Measurements from ENCODE around the gene CACNA1C.

The CACNA1C gene

GRCh38 chr12:2550561-2551411 lies 498.0 kb downstream of the CACNA1C start:
- Histone ChIP-seq H3K27ac (ENCODE audit: low read depth in 2 of 2, low read length in 2 of 2) (no peak overlapping the region), H3K4me3 (ENCODE audit: low read length in 2 of 2) (no peak overlapping the region), H3K9ac (ENCODE audit: low read depth in 1 of 2, low read length in 2 of 2) (no peak overlapping the region), H3K36me3 (ENCODE audit: control insufficient read depth in 2 of 2, insufficient read depth in 2 of 2, low read length in 2 of 2) (no peaks in the 10 kb centered on the region), H3K9me3 (ENCODE audit: control insufficient read depth in 2 of 2, low read length in 2 of 2) (no peaks in the 10 kb centered on the region), H3K27me3 (ENCODE audit: control insufficient read depth in 2 of 2, insufficient read depth in 2 of 2, low read length in 2 of 2) (no peaks in the 10 kb centered on the region), H3K4me1 (ENCODE audit: control insufficient read depth in 2 of 2, insufficient read depth in 2 of 2, low read length in 2 of 2) (no peaks in the 10 kb centered on the region)

GRCh38 chr12:2551412-2551900 lies 498.7 kb downstream of the CACNA1C start:
- Histone ChIP-seq H3K9me3 (ENCODE audit: control insufficient read depth in 2 of 2, low read length in 2 of 2) (no peaks in the 10 kb centered on the region), H3K4me3 (ENCODE audit: low read length in 2 of 2) (no peak overlapping the region), H3K9ac (ENCODE audit: low read depth in 1 of 2, low read length in 2 of 2) (no peak overlapping the region), H3K4me1 (ENCODE audit: control insufficient read depth in 2 of 2, insufficient read depth in 2 of 2, low read length in 2 of 2) (no peaks in the 10 kb centered on the region), H3K27ac (ENCODE audit: low read depth in 2 of 2, low read length in 2 of 2) (no peak overlapping the region), H3K27me3 (ENCODE audit: control insufficient read depth in 2 of 2, insufficient read depth in 2 of 2, low read length in 2 of 2) (no peaks in the 10 kb centered on the region), H3K36me3 (ENCODE audit: control insufficient read depth in 2 of 2, insufficient read depth in 2 of 2, low read length in 2 of 2) (no peaks in the 10 kb centered on the region)

- Histone ChIP-seq H3K36me3 (ENCODE audit: control insufficient read depth in 2 of 2, insufficient read depth in 2 of 2, low read length in 2 of 2) (no peaks in the 10 kb centered on the region), H3K27ac (ENCODE audit: low read depth in 2 of 2, low read length in 2 of 2) (no peak overlapping the region), H3K4me1 (ENCODE audit: control insufficient read depth in 2 of 2, insufficient read depth in 2 of 2, low read length in 2 of 2) (no peaks in the 10 kb centered on the region), H3K4me3 (ENCODE audit: low read length in 2 of 2) (no peak overlapping the region), H3K9me3 (ENCODE audit: control insufficient read depth in 2 of 2, low read length in 2 of 2) (no peaks in the 10 kb centered on the region), H3K9ac (ENCODE audit: low read depth in 1 of 2, low read length in 2 of 2) (no peak overlapping the region), H3K27me3 (ENCODE audit: control insufficient read depth in 2 of 2, insufficient read depth in 2 of 2, low read length in 2 of 2) (no peaks in the 10 kb centered on the region)
Measured at GRCh38 chr12:2552000-2552756, 499.4 kb downstream of the CACNA1C start.

- Histone ChIP-seq H3K27ac (ENCODE audit: low read depth in 2 of 2, low read length in 2 of 2) (no peak overlapping the region), H3K4me1 (ENCODE audit: control insufficient read depth in 2 of 2, insufficient read depth in 2 of 2, low read length in 2 of 2) (no peaks in the 10 kb centered on the region), H3K36me3 (ENCODE audit: control insufficient read depth in 2 of 2, insufficient read depth in 2 of 2, low read length in 2 of 2) (no peaks in the 10 kb centered on the region)
Measured at GRCh38 chr12:2553388-2554126, 500.8 kb downstream of the CACNA1C start.

GRCh38 chr12:2555487-2556082 lies 502.8 kb downstream of the CACNA1C start:
- H3K9ac ChIP-seq (ENCODE audit: low read depth in 1 of 2, low read length in 2 of 2) = no peak overlapping the region
- no peak overlapping the region for H3K27ac ChIP-seq (ENCODE audit: low read depth in 2 of 2, low read length in 2 of 2)
- no peaks in the 10 kb centered on the region for H3K4me1 ChIP-seq (ENCODE audit: control insufficient read depth in 2 of 2, insufficient read depth in 2 of 2, low read length in 2 of 2)
- H3K4me3 ChIP-seq (ENCODE audit: low read length in 2 of 2) = no peak overlapping the region
- H3K27me3 ChIP-seq (ENCODE audit: control insufficient read depth in 2 of 2, insufficient read depth in 2 of 2, low read length in 2 of 2) = no peaks in the 10 kb centered on the region
- no peaks in the 10 kb centered on the region for H3K36me3 ChIP-seq (ENCODE audit: control insufficient read depth in 2 of 2, insufficient read depth in 2 of 2, low read length in 2 of 2)
- no peaks in the 10 kb centered on the region for H3K9me3 ChIP-seq (ENCODE audit: control insufficient read depth in 2 of 2, low read length in 2 of 2)

More at GRCh38 chr12:2553388-2554126, 500.8 kb downstream of the CACNA1C start:
- Histone ChIP-seq H3K9me3 (ENCODE audit: control insufficient read depth in 2 of 2, low read length in 2 of 2) (no peaks in the 10 kb centered on the region), H3K9ac (ENCODE audit: low read depth in 1 of 2, low read length in 2 of 2) (no peak overlapping the region), H3K4me3 (ENCODE audit: low read length in 2 of 2) (no peak overlapping the region), H3K27me3 (ENCODE audit: control insufficient read depth in 2 of 2, insufficient read depth in 2 of 2, low read length in 2 of 2) (no peaks in the 10 kb centered on the region)

GRCh38 chr12:2557597-2557996 lies 504.8 kb downstream of the CACNA1C start:
- no peaks in the 10 kb centered on the region for H3K9me3 ChIP-seq (ENCODE audit: control insufficient read depth in 2 of 2, low read length in 2 of 2)
- H3K36me3 ChIP-seq (ENCODE audit: control insufficient read depth in 2 of 2, insufficient read depth in 2 of 2, low read length in 2 of 2) = no peaks in the 10 kb centered on the region
- H3K27ac ChIP-seq (ENCODE audit: low read depth in 2 of 2, low read length in 2 of 2) = no peak overlapping the region
- no peak overlapping the region for H3K4me3 ChIP-seq (ENCODE audit: low read length in 2 of 2)
- no peak overlapping the region for H3K9ac ChIP-seq (ENCODE audit: low read depth in 1 of 2, low read length in 2 of 2)
- no peaks in the 10 kb centered on the region for H3K27me3 ChIP-seq (ENCODE audit: control insufficient read depth in 2 of 2, insufficient read depth in 2 of 2, low read length in 2 of 2)
- H3K4me1 ChIP-seq (ENCODE audit: control insufficient read depth in 2 of 2, insufficient read depth in 2 of 2, low read length in 2 of 2) = no peaks in the 10 kb centered on the region

GRCh38 chr12:2559931-2560330 lies 507.1 kb downstream of the CACNA1C start:
- Histone ChIP-seq H3K27ac (ENCODE audit: low read depth in 2 of 2, low read length in 2 of 2) (no peak overlapping the region), H3K9me3 (ENCODE audit: control insufficient read depth in 2 of 2, low read length in 2 of 2) (no peaks in the 10 kb centered on the region), H3K4me1 (ENCODE audit: control insufficient read depth in 2 of 2, insufficient read depth in 2 of 2, low read length in 2 of 2) (no peaks in the 10 kb centered on the region), H3K27me3 (ENCODE audit: control insufficient read depth in 2 of 2, insufficient read depth in 2 of 2, low read length in 2 of 2) (no peaks in the 10 kb centered on the region), H3K4me3 (ENCODE audit: low read length in 2 of 2) (no peak overlapping the region), H3K36me3 (ENCODE audit: control insufficient read depth in 2 of 2, insufficient read depth in 2 of 2, low read length in 2 of 2) (no peaks in the 10 kb centered on the region), H3K9ac (ENCODE audit: low read depth in 1 of 2, low read length in 2 of 2) (no peak overlapping the region)

GRCh38 chr12:2560356-2560755 lies 507.6 kb downstream of the CACNA1C start:
- Histone ChIP-seq H3K9me3 (ENCODE audit: control insufficient read depth in 2 of 2, low read length in 2 of 2) (no peaks in the 10 kb centered on the region), H3K36me3 (ENCODE audit: control insufficient read depth in 2 of 2, insufficient read depth in 2 of 2, low read length in 2 of 2) (no peaks in the 10 kb centered on the region), H3K27me3 (ENCODE audit: control insufficient read depth in 2 of 2, insufficient read depth in 2 of 2, low read length in 2 of 2) (no peaks in the 10 kb centered on the region), H3K4me3 (ENCODE audit: low read length in 2 of 2) (no peak overlapping the region), H3K9ac (ENCODE audit: low read depth in 1 of 2, low read length in 2 of 2) (no peak overlapping the region), H3K4me1 (ENCODE audit: control insufficient read depth in 2 of 2, insufficient read depth in 2 of 2, low read length in 2 of 2) (no peaks in the 10 kb centered on the region), H3K27ac (ENCODE audit: low read depth in 2 of 2, low read length in 2 of 2) (no peak overlapping the region)

GRCh38 chr12:2561367-2561766 lies 508.6 kb downstream of the CACNA1C start:
- no peaks in the 10 kb centered on the region for H3K9me3 ChIP-seq (ENCODE audit: control insufficient read depth in 2 of 2, low read length in 2 of 2)
- H3K27ac ChIP-seq (ENCODE audit: low read depth in 2 of 2, low read length in 2 of 2) = no peak overlapping the region
- H3K9ac ChIP-seq (ENCODE audit: low read depth in 1 of 2, low read length in 2 of 2) = no peak overlapping the region
- H3K4me3 ChIP-seq (ENCODE audit: low read length in 2 of 2) = no peak overlapping the region
- H3K36me3 ChIP-seq (ENCODE audit: control insufficient read depth in 2 of 2, insufficient read depth in 2 of 2, low read length in 2 of 2) = no peaks in the 10 kb centered on the region
- H3K27me3 ChIP-seq (ENCODE audit: control insufficient read depth in 2 of 2, insufficient read depth in 2 of 2, low read length in 2 of 2) = no peaks in the 10 kb centered on the region
- no peaks in the 10 kb centered on the region for H3K4me1 ChIP-seq (ENCODE audit: control insufficient read depth in 2 of 2, insufficient read depth in 2 of 2, low read length in 2 of 2)
